ENCODE data around the gene PLXNA2.

DNA sequence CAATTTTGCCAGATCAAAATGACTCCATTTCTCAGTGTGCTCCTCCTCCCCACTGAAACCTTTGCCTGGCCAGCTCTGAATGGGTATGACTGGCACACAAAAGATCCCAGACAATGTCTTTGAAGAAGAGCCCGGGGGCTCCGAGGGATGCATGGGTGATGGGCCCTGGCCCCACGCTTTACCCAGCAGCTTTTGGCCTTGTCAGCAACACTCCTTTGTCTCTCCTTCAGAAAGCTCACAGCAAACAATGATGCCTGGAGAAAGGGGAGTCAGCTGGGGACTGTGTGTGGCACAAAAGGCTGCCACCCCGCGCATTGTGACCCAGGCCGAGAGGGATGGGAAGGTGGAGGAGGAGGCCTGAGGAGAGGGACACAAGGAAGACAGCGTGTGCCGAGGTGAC is 45.9 kb downstream of the PLXNA2 start:
- no peak for TF ChIP-seq POLR2A (IDR thresholded peaks at IDR 0.05; ENCODE audit: control extremely low read depth in 1 of 2, low read depth in 2 of 2, low read length in 2 of 2)
- TF ChIP-seq POLR2AphosphoS5 (IDR thresholded peaks at IDR 0.05; ENCODE audit: low read depth, low read length), result no peak
- no peak for TF ChIP-seq CHD1 (IDR thresholded peaks at IDR 0.05; ENCODE audit: low read depth, low read length)
- TF ChIP-seq, protein P1, sequence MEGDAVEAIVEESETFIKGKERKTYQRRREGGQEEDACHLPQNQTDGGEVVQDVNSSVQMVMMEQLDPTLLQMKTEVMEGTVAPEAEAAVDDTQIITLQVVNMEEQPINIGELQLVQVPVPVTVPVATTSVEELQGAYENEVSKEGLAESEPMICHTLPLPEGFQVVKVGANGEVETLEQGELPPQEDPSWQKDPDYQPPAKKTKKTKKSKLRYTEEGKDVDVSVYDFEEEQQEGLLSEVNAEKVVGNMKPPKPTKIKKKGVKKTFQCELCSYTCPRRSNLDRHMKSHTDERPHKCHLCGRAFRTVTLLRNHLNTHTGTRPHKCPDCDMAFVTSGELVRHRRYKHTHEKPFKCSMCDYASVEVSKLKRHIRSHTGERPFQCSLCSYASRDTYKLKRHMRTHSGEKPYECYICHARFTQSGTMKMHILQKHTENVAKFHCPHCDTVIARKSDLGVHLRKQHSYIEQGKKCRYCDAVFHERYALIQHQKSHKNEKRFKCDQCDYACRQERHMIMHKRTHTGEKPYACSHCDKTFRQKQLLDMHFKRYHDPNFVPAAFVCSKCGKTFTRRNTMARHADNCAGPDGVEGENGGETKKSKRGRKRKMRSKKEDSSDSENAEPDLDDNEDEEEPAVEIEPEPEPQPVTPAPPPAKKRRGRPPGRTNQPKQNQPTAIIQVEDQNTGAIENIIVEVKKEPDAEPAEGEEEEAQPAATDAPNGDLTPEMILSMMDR (IDR thresholded peaks at IDR 0.05; ENCODE audit: control extremely low read depth in 1 of 3, insufficient read depth in 1 of 3, low read depth in 1 of 3, low read length in 3 of 3), result no peak
- TF ChIP-seq CBX8 (IDR thresholded peaks at IDR 0.05; ENCODE audit: borderline replicate concordance, low read depth, low read length), result no peak
- no peak for TF ChIP-seq GABPA (IDR thresholded peaks at IDR 0.05; ENCODE audit: borderline replicate concordance, insufficient read depth, low read length)
